Activated CD4-positive, alpha-beta T cell treated with anti-CD3 and anti-CD28 coated beads for 4 hours (primary cell): Measurements from ENCODE around the gene HOXD11.

ENCODE experiments used
- DNase-seq, 2 donors: peaks; one replicate each; pipeline ENCODE4 v3.0.0-alpha.2; 2020

Gene HOXD11

DNA sequence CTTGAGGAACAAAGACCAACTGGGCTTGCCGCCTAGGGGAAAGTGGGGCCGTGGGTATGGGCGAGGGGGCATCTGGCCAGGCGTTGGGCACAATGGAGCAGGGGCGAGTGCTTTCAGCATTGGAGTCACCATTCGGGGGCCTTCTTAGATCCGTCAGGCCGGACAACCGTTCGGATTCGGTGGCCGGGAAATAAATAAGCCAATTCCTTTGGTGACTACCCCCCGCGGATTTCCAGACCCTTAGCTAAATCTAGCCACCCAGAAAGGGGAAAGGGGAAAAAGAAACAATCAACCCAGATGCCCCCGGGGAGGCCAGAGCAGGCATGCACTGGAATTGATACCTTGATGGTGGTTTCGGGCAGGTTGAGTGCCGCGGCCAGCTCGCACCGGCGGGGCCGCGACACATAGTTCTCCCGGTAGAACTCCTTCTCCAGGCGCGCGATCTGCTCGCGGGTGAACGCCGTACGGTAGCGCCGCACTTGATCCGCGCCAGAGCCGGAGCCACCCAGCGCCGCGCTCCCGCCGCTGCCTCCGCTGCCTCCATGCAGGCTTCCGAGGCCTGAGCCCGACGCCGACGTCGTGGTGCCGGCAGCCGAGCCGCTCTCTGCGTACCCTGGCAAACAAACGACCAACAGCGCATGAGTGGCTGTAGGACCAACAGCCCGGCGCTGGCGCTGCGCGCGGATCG, 25.1 kb upstream of the HOXD11 start:
- DNase-seq, result no peak

DNA sequence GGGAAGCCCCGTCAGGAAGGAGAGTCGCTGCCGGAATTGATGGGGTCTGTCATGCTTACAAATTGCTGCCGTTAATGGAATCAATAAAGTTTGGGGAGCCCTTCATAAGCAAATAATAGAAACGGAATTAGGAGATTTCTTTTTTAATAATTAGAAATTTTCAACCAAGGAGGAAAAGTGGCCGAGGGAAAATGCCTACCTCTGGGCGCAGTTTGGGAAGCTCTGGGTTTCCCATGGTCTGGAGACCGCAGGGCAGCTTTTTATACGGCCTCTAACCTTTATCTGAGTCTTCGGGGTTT, 24.6 kb upstream of the HOXD11 start:
- DNase-seq, result no peak

DNA sequence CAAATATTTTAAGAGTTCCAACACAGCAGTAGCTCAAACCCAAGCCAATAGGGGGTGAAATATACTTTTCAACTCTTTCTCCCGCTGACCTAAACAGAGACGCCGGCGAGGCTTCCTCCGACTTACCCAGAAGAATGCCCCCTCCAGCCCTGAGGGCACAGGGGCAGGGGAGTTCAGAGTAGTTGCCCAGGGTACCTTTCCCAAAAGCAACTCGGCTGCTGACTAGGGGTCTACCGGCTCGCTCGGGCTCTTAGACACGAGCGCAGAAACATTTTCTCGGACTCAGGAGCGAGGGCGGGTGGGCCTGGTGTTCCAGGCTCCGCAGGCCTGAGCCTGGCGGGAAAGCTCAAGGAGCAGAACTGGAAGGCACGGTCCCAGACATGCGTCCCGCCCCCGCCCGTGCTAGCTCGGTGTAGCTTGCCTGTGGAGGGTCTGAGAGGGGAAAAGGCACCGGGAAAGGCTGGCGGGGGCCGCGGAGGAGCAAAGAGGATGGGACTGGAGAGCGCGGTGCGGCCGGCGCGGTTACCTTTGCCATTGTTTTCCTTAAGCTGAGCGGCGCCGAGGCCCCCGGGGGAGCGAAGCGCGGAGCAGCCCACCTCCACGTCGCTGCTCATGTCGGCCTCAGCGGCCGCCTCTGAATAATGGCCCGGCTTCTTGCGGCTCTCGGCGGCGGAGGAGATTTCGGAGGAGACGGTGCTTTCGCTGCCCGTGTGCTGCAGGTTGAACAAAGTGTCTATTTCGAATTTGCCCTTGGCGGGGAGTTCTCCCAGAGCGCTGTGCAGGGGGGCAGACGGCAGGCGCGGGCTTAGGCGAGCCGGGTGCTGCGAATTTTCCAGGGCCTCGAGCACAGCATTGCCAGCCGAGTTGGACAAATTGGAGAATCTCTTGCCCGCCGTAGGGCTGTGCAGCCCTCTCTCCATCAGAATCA, 24.0 kb upstream of the HOXD11 start:
- no peak for DNase-seq

DNA sequence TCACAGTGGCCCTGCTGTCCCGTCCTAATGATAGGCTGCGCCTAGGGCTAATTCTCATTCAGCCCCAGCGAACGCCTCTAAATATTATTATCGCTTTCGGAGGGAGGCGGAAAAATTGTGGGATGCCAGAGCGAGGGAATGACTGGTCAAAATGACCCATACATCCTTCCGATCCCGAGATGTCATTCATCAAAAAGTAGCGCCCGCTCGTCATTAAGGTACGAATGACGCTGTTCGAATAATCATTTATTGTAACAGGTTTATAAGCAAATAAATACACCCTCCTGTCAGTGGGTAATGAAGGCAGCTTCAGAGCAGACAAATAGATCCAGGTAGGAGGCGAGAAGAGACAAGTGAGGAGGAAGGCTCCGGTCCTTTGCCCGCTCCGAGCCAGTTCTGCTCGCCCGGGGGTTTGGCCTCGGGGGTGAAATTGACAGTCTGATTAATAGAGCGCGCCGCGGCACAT, 23.3 kb upstream of the HOXD11 start, which contains the start of gene EVX2:
TSS of gene EVX2 (minus strand) at position 167 of the 466 bp plus-strand sequence. CDS start 186 bp downstream, outside the sequence.
- no peak for DNase-seq

DNA sequence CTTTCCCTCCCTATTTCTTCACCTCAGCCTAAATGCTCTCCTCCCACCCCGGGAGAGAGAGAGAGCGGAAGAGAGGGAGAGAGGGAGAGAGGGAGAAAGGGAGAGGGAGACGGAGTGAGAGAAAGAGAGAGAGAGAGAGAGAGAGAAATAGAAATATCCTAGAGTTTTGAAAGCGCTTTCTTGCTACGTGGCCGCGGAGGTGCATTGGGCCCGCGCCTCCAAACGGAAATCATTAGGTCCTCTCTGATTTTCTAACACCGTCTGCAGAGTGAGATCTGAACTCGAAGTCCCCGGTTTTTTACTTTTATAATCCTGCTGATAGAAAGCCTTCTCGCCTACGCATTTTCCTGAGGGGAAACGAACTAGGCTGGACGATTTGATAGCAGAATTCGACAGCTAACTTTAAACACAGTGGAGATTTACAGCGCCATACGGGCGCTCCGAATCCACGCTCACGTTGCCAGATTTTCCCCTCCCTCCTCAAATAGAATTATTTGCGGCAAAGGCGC, 22.4 kb upstream of the HOXD11 start:
- no peak for DNase-seq

DNA sequence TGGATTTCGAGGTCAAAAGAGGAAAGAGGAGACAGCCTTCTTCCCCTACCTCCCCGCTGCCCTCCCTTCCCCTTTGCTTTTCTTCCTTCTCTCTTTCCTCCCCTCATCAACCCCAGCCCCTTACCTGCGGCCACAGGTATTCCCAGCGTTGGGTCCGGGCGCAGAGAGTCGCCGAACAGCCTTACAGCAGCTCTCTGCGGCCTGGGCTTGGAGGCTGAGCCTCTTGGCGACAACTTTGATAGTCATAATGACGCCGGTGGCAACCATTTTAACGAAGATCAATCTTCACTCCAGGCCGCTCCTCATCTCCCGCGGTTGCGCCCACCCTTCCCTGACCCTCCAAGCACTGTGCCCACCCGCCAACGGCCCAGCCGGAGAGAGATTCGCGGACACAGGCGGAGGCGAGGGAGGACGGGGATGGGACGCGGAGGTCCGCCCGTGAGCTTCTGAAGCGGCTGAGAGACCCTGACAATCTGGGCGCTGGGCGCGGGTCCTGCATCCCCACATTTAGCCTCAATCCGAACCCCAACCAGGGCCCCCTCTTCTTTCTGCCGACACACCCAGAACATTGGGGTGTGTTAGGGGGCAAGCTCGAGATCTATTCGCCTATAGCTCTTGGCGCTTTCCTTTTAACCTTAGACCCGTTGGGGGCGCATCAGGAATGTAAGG, 21.8 kb upstream of the HOXD11 start:
- no peak for DNase-seq

DNA sequence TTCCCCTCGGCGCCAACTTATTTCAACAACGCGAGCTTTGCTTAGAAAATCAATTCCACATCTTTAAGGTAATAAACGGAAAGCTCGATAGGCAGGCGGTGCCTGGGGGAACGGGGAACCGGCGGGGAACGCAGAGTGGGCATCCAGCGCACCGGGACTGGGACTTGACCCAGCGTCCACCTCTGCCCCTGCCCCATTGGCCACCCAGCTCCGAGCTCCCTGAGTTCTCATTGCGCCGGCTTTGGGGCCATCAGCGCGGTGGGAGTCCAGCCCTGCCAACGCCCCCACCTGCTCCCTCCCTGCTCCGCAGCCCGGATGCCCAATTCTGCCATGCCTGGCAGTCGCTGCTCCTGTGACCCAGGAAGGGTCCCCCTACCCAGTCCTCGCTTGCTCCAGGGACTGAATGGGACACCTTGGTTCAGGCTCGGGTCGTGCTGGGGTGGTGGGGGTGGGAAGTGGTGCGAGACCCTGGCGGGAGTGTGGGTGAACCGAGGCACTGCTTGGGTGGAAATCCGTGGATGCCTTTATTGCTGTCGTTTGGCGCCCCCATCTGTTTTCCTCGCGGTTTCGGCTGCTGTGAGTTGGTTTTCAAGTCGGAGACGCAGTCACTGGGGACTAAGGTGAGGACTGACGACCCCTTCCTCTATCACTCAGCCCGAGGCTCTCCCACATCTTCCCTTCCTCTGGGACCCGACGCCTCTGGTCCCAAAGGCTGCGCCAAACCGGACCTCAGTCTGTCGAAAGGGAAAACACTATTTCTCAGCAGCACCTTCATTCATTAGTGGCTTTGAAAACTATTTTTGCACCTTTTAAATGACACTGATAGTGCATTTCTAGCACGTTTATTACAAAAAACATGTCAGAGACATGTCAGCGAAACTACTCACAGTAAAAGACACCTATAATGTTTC, 21.0 kb upstream of the HOXD11 start:
- no peak for DNase-seq

DNA sequence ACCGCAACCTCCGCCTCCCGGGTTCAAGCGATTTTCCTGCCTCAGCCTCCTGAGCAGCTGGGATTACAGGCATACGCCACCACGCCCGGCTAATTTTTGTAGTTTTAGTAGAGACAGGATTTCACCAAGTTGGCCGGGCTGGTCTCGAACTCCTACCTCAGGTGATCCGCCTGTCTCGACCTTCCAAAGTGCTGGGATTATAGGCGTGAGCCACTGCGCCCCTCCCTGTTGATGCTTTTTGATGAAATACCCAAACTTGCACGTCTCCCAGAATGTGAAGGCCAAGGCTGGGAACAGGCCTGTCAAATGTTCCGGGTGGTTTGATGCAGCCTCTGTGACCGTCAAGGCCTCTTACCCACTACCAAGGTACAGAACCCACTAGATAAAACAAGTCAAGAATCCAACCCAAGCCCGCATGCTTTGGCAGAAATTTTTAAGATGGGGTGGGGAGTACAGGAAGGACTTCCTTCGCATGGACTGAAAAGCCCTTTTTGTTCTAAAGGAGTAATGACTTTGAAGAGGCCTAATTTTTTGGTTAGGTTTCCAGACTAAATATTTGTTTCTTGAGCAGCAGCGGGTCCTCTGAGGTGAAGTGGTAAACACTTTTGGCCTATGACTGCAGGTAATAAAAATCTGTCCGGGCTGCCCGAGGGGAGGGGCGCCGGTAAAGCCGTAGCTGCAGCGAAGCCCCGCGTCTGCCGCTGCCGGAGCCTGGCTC, 19.6 kb upstream of the HOXD11 start:
- no peak for DNase-seq

DNA sequence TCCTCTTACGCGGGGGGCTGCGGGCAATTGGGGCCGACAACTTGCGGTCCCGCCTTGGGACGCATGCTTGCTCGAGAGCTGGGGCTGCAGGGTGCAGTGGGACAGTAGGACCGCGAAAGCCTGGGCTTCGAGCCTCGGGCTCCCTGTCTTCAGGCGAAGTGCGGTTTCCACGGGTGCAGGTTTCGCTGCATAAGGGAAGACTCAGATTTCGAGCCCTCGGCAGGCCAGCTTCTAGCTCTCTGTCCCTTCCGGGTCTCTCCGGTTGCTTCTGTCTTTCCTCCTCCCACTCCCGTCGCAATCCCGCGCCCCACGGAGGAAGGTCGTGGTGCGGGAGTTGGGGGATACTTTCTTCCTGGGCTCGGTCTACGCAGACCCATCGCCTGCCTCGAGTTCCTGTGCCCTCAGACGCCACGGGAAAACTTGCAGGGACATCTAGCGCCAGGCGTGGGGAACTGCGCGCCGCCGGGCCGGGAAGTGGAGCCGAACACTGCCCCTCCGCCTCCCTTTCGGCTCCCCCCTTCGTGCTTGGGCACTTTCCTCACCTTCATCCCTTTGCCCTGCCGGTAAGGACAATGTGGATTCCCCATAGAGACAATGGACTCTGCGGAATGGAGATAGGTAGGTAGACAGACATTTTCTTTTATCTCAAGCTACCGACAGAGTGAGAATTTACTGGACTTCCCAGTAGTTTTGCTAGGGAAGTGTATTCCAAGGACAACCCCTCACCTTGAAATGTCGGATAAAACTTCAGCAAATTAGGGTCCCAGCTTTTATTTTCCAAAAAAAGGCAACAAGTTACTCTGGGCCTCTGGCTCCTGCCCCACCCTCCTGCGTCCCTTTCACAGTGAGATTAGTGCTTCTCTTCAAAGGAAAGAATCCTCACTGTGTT, 18.8 kb upstream of the HOXD11 start:
- DNase-seq, result no peak

DNA sequence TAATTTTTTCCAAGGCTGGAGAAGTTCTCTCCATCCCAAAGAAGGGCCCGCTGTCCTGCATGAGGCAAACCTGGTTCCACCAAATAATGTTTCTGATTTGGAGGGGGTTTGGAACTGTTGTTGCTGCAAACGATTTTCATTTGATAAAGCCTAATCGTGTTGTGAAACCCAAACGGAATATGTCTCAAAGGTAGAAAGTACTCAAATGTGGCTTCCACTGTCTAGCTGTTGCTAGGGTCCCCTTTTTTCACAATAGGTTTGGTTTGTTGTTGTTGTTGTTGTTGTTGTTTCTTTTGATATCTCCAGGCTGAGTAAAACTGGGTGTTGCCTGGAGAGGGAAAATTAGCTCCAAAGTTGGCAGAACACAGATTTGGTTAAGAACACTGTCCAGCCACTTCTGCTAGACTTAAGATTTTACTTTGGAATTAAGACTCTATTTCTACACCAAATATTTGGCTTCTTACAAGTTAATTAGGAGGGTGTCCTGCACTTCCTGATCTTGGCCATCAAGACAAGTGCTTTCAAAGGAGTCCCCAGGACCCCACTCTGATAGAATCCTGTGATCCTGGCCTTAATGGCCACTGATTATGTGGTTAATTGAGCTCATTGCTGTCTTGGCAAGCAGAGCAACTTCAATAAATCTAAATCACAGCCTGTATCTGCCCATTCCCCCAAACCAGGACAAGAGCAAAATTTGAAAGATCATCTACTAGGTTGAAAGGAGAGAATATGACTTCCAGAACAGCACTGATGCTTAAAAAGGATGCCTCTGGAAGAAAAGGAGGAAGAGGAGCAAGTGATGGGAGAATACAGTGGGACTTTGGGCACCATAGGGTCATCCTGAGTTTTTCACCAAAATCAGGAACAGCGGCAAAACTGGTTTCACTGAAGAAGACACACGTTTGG, 17.9 kb upstream of the HOXD11 start:
- DNase-seq, result no peak

DNA sequence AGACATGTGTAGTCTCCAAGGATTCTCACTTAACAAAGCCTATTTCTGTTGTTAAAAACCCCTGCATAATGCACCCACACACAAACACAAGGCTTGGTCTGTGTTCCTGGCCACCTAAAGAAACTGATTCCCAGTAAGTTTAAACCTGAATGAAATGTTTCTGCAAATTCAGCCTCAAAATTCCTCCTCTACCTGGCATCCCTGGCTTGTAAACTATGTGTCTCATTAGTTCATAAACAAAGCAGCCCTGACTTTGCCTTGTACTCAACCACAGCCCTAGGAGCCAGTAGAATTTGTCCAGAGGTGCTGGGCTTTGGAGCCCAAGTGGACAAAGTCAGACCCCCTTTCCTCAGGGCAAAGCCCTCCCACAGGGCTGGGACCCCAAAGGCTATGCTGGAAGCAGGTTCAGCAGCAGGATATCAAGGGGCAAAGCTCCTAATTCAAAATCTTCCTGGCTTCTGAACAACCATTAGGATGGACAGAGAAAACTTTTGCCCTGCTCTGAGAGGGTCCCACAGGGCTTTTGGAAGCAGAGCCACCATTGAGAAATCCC, 17.2 kb upstream of the HOXD11 start:
- DNase-seq, result no peak

DNA sequence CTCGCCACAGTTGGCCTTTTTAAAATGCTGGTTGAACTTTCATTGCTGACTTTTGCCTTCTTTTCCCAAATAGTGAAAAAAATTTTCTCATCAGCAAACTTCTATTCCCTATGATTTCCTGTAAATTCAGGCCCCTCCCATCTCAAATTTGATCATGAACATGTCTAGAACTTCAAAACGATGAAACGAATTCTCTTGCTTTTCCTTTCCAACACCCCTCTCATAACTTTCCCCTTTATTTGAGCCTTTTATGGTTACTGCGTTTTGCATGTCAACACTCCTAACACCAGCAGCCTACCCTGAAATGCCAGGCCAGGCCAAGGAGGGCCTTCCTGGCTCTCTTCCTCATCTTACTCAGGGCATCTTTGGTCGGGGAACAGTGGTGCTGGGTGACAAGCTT, 16.2 kb upstream of the HOXD11 start:
- DNase-seq, result no peak

DNA sequence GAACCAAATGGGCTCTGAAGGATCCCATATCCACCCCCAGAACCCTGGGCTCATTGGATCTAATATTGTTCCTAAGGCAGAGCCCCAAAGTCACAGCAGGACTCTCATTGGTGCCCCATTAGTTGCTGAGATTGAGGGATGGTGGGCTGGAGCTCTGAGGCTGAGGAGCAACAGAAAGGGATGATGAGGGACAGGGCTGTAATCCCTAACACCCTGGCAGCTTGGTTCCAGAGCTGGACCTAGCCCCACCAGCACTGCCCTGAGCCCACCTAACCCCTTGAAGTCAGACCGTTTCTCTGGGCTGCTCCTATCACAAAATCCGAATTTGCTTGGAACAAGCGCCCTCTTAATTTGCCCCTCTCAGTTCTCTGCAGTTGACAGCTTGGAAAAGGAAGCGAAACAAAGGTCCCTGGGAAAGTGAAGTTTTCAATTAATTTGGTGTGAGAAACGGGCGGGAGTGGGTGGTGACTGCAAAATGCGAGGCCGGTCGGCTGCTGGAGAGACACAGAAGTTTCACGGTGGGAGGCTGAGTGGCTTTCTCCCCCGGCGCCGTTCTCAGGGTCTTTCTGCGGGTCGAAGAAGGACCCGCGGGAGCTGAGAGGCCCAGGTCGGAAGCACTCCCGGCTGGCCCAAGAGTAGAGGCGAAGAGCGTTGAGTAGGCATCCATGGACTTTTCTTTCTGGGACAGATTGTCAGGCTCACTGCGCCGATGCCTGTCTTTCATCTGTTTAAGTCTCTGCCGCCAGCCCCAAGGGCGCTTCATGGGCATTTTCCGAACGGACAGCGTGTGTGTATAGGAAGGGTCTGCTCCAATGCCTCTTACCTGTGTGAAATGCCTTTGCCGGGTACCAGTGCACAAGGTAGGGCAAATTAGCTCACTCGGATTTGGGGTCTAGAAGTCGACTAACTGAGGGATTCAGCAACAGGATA, 15.5 kb upstream of the HOXD11 start:
- DNase-seq, result no peak

DNA sequence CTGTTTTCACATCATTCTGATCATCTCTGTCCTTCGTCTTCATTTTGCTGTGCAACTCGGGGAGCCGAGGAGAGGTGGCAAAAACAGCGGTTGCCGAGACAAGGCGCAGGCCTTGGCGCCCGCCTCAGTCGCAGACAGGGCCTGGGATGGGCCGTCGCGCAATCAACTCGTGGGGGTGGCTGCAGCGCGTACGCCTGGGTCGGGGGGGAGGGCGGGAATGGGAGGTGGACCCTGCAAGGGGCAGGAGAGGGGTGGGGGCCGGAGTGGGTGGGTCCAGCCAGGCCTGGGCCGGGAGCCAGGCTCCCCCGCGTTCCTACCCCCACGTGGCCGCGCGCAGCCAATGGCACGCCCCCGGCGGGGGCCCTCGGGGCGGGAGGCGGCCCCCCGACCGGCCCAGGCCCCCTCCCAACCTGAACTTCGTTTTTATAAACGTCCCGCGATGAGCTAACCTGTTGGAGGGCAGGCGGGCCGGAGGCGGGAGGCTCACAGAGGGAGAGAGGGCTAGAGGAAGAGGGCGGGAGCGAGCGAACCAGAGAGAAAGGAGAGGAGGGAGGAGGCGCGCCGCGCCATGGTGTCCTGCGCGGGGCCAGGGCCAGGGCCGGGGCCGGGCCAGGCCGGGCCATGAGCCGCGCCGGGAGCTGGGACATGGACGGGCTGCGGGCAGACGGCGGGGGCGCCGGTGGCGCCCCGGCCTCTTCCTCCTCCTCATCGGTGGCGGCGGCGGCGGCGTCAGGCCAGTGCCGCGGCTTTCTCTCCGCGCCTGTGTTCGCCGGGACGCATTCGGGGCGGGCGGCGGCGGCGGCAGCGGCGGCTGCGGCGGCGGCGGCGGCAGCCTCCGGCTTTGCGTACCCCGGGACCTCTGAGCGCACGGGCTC, 14.6 kb upstream of the HOXD11 start, which contains the start of gene HOXD13:
TSS of gene HOXD13 (plus strand) at position 452 of the 875 bp plus-strand sequence. CDS start at position 622, 170 bp downstream.
- no peak for DNase-seq

DNA sequence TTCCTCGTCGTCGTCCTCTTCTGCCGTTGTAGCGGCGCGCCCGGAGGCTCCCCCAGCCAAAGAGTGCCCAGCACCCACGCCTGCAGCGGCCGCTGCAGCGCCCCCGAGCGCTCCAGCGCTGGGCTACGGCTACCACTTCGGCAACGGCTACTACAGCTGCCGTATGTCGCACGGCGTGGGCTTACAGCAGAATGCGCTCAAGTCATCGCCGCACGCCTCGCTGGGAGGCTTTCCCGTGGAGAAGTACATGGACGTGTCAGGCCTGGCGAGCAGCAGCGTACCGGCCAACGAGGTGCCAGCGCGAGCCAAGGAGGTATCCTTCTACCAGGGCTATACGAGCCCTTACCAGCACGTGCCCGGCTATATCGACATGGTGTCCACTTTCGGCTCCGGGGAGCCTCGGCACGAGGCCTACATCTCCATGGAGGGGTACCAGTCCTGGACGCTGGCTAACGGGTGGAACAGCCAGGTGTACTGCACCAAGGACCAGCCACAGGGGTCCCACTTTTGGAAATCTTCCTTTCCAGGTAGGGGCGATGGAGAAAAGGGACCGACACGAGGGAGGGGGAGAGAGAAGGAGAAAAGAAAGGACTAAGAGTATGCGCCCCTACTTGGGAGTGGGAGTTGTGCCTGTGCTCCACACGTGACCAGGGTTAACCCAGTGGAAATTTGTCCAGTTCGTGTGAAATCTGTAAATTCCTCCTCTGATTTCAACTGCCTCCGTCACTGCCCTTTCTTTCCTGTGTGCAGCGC, 13.8 kb upstream of the HOXD11 start:
- DNase-seq, result no peak

DNA sequence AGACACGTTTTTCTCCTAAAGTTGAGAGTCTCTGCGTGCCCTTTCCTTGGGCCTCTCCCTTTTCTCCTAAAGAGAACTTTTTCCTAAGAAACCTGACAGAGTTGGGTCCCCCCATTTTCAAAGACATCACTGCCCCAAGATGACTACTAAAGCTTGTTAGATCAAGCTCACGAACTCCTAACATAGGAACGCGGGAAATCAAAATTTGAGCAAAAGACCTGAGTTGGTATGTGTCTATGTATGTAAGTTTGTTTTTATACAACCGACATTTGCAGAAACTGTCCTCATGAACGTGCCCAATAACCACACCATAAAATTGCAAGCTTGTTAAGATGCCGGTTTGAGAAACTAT, 13.2 kb upstream of the HOXD11 start:
- DNase-seq, result no peak
